ENCODE data around the gene RGS6.

Gene RGS6

DNA sequence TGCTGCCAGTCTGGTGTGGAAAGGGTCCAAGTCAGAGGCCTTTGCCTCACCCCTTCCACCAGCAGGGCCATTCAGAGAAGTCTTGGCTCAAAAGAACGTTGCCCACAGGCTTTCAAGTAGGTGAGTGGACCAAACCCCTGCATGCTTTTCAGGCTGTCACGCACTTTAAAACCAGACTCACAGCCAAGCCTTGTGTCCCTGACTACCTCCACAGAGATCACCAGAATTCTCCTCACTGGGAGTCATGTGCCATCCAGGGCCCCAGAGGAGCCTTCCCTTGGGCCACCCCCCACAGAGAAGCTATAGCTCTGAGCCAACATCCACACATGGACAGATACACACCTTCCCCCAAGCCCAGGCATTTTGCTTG lies 678.6 kb downstream of the RGS6 start:
- TF ChIP-seq, protein P1, sequence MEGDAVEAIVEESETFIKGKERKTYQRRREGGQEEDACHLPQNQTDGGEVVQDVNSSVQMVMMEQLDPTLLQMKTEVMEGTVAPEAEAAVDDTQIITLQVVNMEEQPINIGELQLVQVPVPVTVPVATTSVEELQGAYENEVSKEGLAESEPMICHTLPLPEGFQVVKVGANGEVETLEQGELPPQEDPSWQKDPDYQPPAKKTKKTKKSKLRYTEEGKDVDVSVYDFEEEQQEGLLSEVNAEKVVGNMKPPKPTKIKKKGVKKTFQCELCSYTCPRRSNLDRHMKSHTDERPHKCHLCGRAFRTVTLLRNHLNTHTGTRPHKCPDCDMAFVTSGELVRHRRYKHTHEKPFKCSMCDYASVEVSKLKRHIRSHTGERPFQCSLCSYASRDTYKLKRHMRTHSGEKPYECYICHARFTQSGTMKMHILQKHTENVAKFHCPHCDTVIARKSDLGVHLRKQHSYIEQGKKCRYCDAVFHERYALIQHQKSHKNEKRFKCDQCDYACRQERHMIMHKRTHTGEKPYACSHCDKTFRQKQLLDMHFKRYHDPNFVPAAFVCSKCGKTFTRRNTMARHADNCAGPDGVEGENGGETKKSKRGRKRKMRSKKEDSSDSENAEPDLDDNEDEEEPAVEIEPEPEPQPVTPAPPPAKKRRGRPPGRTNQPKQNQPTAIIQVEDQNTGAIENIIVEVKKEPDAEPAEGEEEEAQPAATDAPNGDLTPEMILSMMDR (conservative IDR thresholded peaks at IDR 0.05; ENCODE audit: low read depth, low read length), result no peak
- Histone ChIP-seq H2AFZ (ENCODE audit: low read depth) (no peak overlapping the region), H3K36me3 (ENCODE audit: insufficient read depth) (no peaks in the 10 kb centered on the region), H3K4me3 (IDR thresholded peaks at IDR 0.05; ENCODE audit: insufficient read depth, low read depth, low read length) (no peak overlapping the region), H3K27ac (no peak overlapping the region), H3K4me2 (no peak overlapping the region), H4K20me1 (ENCODE audit: insufficient read depth) (no peaks in the 10 kb centered on the region), H3K27me3 (ENCODE audit: insufficient read depth, low read depth) (no peaks in the 10 kb centered on the region), H3K4me1 (ENCODE audit: low read depth, poor library complexity, severe bottlenecking) (no peaks in the 10 kb centered on the region), H3K9ac (no peak overlapping the region), H3K79me2 (ENCODE audit: insufficient read depth, low read depth) (no peaks in the 10 kb centered on the region)

DNA sequence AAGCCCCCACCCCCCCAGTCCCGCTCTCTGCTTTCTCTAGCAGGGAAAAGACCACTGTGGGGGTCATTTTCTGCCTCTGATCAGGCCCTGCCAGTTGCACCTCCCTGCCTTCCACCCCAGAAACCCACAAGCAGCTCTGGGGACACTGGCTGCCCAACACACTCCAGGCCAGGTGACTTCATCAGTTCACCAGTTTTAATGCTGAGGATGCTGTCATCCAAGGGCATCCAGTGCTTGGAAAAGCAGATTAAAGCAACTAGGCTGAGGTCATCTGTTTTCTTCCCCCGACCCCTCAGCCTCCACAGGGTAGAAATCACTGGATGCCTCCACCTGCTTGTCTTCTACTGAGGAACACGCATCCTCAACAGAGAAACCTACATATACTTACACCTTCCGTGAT lies 679.3 kb downstream of the RGS6 start:
- H3K27ac ChIP-seq, result no peak overlapping the region
- H3K4me2 ChIP-seq, result no peak overlapping the region
- H3K79me2 ChIP-seq (ENCODE audit: insufficient read depth, low read depth), result no peaks in the 10 kb centered on the region
- H3K27me3 ChIP-seq (ENCODE audit: insufficient read depth, low read depth), result no peaks in the 10 kb centered on the region
- TF ChIP-seq, protein P1 (conservative IDR thresholded peaks at IDR 0.05; ENCODE audit: low read depth, low read length), result no peak
- no peaks in the 10 kb centered on the region for H3K36me3 ChIP-seq (ENCODE audit: insufficient read depth)
- H4K20me1 ChIP-seq (ENCODE audit: insufficient read depth), result no peaks in the 10 kb centered on the region
- no peak overlapping the region for H3K4me3 ChIP-seq (IDR thresholded peaks at IDR 0.05; ENCODE audit: insufficient read depth, low read depth, low read length)
- H3K9ac ChIP-seq, result no peak overlapping the region
- no peaks in the 10 kb centered on the region for H3K4me1 ChIP-seq (ENCODE audit: low read depth, poor library complexity, severe bottlenecking)
- no peak overlapping the region for H2AFZ ChIP-seq (ENCODE audit: low read depth)

DNA sequence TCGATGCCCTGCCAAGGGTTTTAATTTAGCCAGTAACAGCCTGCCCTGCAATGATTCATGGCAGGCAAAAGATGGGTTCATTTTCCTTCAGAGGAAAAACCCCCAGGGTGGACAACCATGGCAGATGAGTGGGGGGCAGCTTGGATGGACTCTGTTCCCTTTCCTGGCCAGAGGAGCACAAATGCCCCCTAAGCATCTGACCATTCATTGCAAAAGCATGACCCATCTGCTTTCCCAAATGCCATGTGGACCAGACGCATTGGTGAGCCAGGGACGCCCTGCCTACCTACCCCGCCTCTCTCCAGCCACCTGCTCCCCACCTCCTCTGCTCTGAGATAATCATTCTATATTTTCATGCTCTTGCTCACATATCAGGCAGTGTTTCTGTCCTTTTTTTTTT lies 679.8 kb downstream of the RGS6 start:
- Histone ChIP-seq H3K79me2 (ENCODE audit: insufficient read depth, low read depth) (no peaks in the 10 kb centered on the region), H3K4me3 (IDR thresholded peaks at IDR 0.05; ENCODE audit: insufficient read depth, low read depth, low read length) (no peak overlapping the region), H3K36me3 (ENCODE audit: insufficient read depth) (no peaks in the 10 kb centered on the region), H2AFZ (ENCODE audit: low read depth) (no peak overlapping the region), H3K4me1 (ENCODE audit: low read depth, poor library complexity, severe bottlenecking) (no peaks in the 10 kb centered on the region), H3K9ac (no peak overlapping the region), H4K20me1 (ENCODE audit: insufficient read depth) (no peaks in the 10 kb centered on the region), H3K27ac (no peak overlapping the region), H3K4me2 (no peak overlapping the region), H3K27me3 (ENCODE audit: insufficient read depth, low read depth) (no peaks in the 10 kb centered on the region)
- TF ChIP-seq, protein P1 (conservative IDR thresholded peaks at IDR 0.05; ENCODE audit: low read depth, low read length), result no peak

DNA sequence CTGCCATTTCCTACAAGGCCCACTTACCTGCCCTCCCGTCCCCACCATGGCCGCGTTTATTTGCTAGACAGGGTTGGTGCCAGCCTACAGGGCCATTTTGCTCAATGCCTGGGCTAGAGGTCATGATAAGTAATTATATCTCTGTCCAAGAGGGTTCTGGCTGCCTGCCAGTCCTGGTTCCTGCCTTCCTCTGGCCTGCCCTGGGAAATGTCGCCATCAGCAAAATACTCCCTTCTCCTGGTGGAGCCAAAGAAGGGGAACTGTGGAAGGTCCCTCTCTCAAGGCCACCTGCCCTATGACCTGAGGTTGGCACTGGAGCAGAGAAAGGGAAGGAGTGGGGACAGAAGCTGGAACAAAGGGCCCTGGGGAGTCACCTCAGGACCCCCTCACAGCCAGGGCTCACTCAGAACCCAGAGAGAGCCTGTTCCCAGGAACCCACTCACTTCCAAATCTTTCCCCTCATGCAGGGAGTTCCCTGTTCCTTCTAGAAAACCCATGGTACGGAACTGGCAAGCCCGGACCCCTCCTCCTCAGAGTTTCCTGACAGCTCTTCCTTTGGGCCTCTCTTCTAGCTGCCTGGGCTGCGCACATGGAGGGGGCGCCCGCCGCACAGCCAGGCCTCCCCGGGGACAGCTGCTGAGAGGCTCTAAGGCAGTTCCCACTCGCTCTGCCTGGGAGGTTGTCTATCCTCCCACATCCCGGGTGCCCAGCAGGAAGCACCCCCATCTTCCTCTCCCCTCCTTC lies 681.2 kb downstream of the RGS6 start:
- Histone ChIP-seq H3K4me2 (no peak overlapping the region), H3K4me3 (IDR thresholded peaks at IDR 0.05; ENCODE audit: insufficient read depth, low read depth, low read length) (no peak overlapping the region), H3K4me1 (ENCODE audit: low read depth, poor library complexity, severe bottlenecking) (no peaks in the 10 kb centered on the region), H3K36me3 (ENCODE audit: insufficient read depth) (no peaks in the 10 kb centered on the region), H2AFZ (ENCODE audit: low read depth) (no peak overlapping the region), H3K27me3 (ENCODE audit: insufficient read depth, low read depth) (no peaks in the 10 kb centered on the region), H3K79me2 (ENCODE audit: insufficient read depth, low read depth) (no peaks in the 10 kb centered on the region), H3K27ac (no peak overlapping the region), H4K20me1 (ENCODE audit: insufficient read depth) (no peaks in the 10 kb centered on the region), H3K9ac (no peak overlapping the region)
- TF ChIP-seq, protein P1 (conservative IDR thresholded peaks at IDR 0.05; ENCODE audit: low read depth, low read length), result no peak
